ENCODE data around the gene FERMT3.

Gene FERMT3

DNA sequence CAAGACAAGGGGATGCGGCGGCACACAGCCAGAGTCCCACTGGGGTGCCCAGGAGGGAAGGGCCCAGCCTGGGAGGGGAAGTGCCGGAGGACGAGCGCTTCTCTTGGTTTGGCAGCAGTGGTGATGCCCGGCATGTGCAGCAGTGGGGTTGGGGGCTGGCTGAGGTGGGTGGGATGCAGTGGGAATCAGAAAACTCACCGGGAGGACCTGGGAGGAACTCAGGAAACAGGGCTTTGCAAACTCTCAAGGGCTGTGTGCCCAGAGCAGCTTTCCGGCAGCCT lies 3.0 kb downstream of the FERMT3 start:
- in situ Hi-C loops (cut with HindIII; ENCODE audit: low sequenced_read_pairs), result no loop called here
- H3K4me3 ChIP-seq (ENCODE audit: low read depth, low read length), result no peak overlapping the region
- TF ChIP-seq, protein P1, sequence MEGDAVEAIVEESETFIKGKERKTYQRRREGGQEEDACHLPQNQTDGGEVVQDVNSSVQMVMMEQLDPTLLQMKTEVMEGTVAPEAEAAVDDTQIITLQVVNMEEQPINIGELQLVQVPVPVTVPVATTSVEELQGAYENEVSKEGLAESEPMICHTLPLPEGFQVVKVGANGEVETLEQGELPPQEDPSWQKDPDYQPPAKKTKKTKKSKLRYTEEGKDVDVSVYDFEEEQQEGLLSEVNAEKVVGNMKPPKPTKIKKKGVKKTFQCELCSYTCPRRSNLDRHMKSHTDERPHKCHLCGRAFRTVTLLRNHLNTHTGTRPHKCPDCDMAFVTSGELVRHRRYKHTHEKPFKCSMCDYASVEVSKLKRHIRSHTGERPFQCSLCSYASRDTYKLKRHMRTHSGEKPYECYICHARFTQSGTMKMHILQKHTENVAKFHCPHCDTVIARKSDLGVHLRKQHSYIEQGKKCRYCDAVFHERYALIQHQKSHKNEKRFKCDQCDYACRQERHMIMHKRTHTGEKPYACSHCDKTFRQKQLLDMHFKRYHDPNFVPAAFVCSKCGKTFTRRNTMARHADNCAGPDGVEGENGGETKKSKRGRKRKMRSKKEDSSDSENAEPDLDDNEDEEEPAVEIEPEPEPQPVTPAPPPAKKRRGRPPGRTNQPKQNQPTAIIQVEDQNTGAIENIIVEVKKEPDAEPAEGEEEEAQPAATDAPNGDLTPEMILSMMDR (IDR thresholded peaks at IDR 0.05; ENCODE audit: low read depth, low read length), result no peak
- no peak for DNase-seq (ENCODE audit: low read depth, low spot score)

DNA sequence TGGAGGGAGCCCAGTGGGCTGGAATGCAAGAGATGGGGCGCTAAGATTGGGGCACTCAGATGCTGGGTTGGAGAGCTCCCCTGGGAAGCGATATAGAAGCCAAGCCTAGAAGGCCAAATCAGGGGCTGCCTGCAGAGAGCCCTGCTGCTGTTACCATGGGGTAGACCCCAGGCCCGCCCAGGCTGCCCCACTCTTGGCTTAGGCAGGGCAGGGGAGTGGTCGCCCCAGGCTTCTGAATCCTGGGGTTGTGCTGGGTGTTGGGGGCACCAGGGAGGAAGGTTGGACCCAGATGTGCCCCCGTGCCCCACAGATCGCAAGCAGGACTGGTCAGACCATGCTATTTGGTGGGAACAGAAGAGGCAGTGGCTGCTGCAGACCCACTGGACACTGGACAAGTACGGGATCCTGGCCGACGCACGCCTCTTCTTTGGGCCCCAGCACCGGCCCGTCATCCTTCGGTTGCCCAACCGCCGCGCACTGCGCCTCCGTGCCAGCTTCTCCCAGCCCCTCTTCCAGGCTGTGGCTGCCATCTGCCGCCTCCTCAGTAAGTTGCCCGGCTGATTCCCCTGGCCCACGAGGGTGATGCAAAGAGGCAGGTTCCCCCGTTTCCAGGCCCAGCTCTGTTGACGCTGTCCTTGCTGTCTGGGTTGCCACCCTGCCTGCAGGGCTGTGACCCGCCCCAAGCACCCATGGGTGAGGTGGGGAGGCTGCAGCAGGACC lies 3.9 kb downstream of the FERMT3 start:
- in situ Hi-C loops (cut with HindIII; ENCODE audit: low sequenced_read_pairs), result no loop called here
- TF ChIP-seq, protein P1 (IDR thresholded peaks at IDR 0.05; ENCODE audit: low read depth, low read length), result no peak
- H3K4me3 ChIP-seq (ENCODE audit: low read depth, low read length), result no peak overlapping the region
- DNase-seq (ENCODE audit: low read depth, low spot score), result no peak

DNA sequence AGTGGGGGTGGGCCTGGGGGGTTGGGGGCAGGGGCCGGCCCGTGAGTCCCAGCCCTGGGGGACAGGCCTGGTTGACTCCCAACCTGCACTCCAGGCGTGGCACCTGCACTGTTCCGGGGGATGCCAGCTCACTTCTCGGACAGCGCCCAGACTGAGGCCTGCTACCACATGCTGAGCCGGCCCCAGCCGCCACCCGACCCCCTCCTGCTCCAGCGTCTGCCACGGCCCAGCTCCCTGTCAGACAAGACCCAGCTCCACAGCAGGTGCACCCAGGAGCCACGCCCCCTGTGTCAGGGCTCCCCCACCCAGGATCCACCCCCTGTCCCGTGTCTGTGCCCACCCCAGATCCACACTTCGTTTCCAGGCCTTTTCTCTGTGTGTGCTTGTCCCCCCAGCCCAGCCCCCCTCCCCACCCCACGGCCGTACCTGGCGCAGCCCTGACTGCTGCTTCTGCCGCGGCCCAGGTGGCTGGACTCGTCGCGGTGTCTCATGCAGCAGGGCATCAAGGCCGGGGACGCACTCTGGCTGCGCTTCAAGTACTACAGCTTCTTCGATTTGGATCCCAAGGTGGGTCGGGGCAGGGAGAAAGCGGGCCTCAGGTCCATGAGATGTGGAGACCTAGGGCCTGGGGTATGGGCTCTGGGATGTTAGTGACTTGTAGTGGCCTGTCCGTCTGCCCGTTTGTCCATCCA lies 4.8 kb downstream of the FERMT3 start:
- H3K4me3 ChIP-seq (ENCODE audit: low read depth, low read length), result no peak overlapping the region
- DNase-seq (ENCODE audit: low read depth, low spot score), result no peak
- TF ChIP-seq, protein P1 (IDR thresholded peaks at IDR 0.05; ENCODE audit: low read depth, low read length), result no peak
- in situ Hi-C loops (cut with HindIII; ENCODE audit: low sequenced_read_pairs), result no loop called here

DNA sequence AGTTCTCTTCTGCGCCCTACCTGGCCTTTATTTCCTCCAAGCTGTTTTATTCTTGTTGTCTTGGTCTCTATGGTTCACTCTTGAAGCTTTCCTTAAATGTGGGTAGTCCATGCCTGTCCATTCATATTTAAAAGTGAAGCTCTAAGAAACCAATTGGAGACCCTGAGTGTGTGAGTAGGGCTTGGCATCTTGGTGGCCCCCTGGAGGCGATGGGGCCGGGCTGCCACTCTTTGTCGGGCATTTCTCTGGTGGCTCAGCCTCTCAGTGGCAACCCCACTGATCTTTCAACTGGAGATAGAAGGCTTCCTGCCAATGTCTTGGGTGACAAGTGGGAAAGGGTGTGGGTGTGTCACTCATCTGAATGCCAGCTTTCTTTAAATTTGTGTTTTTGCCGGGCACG lies 10.4 kb downstream of the FERMT3 start:
- TF ChIP-seq, protein P1 (IDR thresholded peaks at IDR 0.05; ENCODE audit: low read depth, low read length), result no peak
- in situ Hi-C loops (cut with HindIII; ENCODE audit: low sequenced_read_pairs), result no loop called here
- no peak overlapping the region for H3K4me3 ChIP-seq (ENCODE audit: low read depth, low read length)
- no peak for DNase-seq (ENCODE audit: low read depth, low spot score)

DNA sequence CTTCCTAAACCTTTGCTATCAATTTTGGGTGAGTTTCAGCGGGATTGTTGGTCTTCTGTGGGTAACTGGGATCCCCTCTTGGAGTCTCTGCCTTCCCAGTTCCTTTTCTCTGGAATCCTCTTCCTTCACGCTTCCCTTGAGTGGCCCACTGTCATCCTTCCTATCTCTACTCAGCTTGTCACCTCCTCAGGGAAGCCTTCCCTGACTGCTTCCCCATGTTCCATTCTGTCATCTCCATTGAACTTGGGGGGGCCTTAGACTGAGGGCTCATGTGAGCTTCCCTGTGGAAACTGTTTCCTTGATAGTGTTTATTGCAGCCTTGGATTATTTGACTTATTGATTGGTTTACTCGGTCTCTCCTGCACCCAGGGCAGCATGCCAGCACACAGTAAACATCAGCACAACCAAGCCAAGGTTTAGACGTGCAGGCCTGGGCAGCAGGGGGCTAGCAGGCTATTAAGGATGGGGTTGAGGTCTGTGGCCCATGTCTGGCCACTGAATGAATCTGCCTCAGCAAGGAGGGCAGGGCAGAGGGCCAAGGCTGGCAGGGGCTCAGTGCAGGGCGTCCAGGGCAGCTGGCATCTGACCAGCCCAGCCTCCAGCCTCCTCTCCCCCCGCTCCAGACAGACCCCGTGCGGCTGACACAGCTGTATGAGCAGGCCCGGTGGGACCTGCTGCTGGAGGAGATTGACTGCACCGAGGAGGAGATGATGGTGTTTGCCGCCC lies 12.3 kb downstream of the FERMT3 start:
- in situ Hi-C loops (cut with HindIII; ENCODE audit: low sequenced_read_pairs), result no loop called here
- no peak overlapping the region for H3K4me3 ChIP-seq (ENCODE audit: low read depth, low read length)
- TF ChIP-seq, protein P1 (IDR thresholded peaks at IDR 0.05; ENCODE audit: low read depth, low read length), result no peak
- DNase-seq (ENCODE audit: low read depth, low spot score), result no peak

DNA sequence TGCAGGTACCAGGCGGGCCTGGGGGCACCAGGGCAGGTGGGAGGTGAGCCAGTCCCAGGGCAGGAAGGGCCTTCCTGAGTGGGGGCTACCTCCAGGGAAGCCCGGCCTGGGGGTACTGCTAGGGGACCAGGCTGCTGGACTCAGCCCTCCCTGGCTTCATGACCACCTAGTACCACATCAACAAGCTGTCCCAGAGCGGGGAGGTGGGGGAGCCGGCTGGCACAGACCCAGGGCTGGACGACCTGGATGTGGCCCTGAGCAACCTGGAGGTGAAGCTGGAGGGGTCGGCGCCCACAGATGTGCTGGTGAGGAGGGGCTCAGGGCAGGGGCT lies 12.8 kb downstream of the FERMT3 start:
- TF ChIP-seq, protein P1 (IDR thresholded peaks at IDR 0.05; ENCODE audit: low read depth, low read length), result no peak
- in situ Hi-C loops (cut with HindIII; ENCODE audit: low sequenced_read_pairs), result no loop called here

More for the DNA sequence above, 12.8 kb downstream of the FERMT3 start:
- H3K4me3 ChIP-seq (ENCODE audit: low read depth, low read length), result no peak overlapping the region
- DNase-seq (ENCODE audit: low read depth, low spot score), result no peak

Measured in astrocyte of the spinal cord (primary cell).